Raji (cell line): ENCODE data around the gene OR2T10.
"Not testable (repeated sequence)": the region's sequence is repeated elsewhere in the genome, so short reads cannot be mapped to it uniquely, and the experiment has no call there.

Experiments
- POLR2A ChIP-seq: IDR thresholded peaks from 2 replicates; pipeline ENCODE4 v1.6.1; 2011; ENCODE audit warnings: low read depth, low read length, control low read depth; ENCODE audit not compliant: insufficient read depth

OR2T10 gene

DNA sequence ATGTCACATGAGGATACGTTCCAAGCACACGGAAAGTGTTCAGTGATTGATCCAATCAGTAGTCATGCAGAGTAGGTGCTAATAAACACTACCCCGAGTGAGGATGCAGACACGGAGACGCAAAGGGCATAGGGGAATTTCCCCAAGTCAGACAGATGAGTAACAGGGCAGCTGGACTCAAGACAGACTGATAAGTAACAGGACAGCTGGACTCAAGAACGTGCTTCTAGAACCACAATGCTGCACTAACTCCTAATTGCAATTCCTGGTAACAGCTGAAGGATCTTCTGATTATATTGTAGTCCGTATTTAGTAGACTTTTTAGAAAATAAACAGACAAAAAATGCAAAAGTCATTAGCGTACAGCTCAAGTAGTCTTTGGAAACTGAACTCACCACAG is 1.9 kb upstream of the OR2T10 start:
- TF ChIP-seq POLR2A = no peak

DNA sequence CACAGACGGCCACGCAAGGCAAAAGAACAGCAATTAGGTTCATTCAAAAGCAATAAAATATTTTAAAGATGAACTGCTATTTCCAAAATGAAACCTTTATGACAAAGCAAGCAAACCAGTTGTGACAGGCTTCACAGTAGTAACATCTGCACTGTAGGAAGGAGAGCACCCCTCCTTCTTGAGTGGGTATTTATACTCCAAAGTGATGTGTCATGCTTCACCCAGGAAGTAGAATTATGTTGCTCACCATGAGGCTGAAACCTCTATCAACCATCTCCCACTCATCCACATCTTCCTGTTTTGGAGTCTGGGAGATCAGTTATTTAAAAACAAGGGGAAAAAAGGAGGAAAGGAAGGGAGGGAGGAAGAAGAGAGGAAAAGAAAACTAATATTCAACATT is 885 bp downstream of the OR2T10 start:
- TF ChIP-seq POLR2A = no peak

- TF ChIP-seq POLR2A = no peak
These were observed 4.3 kb downstream of the OR2T10 start for GRCh38 chr1:248593226-248593625.

GRCh38 chr1:248592655-248593054 is 4.8 kb downstream of the OR2T10 start:
- TF ChIP-seq POLR2A = no peak

DNA sequence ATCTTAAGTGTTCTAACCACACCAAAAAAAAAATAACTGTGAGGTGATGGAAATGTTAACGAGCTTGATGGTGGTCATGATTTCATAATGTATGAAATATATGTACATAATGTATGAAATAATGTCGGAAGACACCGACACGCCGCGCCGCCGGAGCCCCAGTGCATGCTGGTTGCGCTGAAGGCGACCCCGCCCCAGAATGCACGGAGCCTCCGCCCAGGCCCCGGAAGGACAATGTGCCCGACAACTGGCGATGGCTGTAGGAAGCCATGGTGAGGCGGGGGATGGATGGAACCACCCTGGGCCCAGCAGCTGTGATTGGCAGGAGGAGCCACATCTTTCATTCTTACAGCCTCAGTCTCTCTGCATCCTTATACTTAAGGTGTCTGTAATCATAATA is 7.4 kb downstream of the OR2T10 start:
- TF ChIP-seq POLR2A = no peak

DNA sequence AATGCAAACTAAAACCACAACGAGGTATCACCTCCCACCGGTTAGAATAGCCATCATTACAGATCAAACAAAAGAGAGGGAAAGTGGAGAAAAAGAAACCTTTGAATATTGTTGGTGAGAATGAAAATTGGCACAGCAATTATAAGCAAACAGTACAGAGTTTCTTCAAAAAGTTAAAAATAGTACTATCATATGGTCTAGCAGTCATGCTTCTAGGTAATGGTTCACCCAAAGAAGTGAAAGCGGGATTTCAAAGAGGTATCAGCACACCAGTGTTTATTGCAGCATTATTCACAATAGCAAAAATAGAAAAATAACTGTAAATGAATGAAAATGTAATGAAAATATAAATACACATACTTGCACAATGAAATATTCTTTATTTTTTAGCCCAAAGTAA is 8.2 kb downstream of the OR2T10 start:
- no peak for TF ChIP-seq POLR2A

- no peak for TF ChIP-seq POLR2A
These were observed 12.2 kb downstream of the OR2T10 start for GRCh38 chr1:248585266-248585665.

DNA sequence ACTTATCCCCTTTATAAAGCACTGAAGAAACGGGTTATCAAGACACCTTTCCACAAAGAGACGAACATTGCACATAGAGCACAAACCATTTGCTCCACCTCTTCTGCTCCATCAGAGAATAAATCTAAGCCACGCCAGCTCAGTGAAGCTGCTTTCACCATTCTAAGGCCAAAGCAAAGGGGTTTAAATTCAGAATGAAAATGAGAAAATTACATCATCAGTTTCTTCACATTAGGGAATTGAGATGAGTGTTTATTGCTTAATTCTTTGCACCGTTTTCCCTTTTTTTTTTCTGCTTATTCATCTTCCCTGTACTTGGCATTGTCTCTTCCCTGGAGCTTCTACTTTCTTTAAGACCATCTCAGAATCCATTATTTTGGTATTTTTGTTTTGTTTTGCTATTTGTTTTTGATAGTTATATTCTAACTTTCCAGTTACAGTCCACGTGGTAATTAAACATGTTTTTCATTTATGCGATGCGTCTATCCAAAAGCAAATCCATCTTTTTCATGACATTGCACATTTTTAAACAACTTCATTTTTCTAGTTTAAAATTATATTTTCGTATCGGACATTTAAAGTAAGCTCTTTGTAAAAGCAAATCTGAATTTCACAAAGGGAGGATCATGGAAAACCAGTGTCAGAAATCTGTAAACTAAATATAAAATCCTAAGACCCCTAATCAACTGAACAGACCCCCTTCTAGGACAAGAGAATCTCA is 21.1 kb downstream of the OR2T10 start:
- TF ChIP-seq POLR2A = no peak

GRCh38 chr1:248574657-248575056 is 22.8 kb downstream of the OR2T10 start, which contains the start of gene OR2T34:
TSS of gene OR2T34 (minus strand) at chr1:248574757. CDS start at chr1:248574757, 0 bp downstream.
- not testable (repeated sequence) for TF ChIP-seq POLR2A

GRCh38 chr1:248562672-248563071 is 34.8 kb downstream of the OR2T10 start, which contains the start of gene OR2T29:
TSS of gene OR2T29 (minus strand) at chr1:248562772. CDS start at chr1:248559491, 3,281 bp downstream.
- TF ChIP-seq POLR2A = not testable (repeated sequence)
